ENCODE measurements around the gene TOR3A.

DNA sequence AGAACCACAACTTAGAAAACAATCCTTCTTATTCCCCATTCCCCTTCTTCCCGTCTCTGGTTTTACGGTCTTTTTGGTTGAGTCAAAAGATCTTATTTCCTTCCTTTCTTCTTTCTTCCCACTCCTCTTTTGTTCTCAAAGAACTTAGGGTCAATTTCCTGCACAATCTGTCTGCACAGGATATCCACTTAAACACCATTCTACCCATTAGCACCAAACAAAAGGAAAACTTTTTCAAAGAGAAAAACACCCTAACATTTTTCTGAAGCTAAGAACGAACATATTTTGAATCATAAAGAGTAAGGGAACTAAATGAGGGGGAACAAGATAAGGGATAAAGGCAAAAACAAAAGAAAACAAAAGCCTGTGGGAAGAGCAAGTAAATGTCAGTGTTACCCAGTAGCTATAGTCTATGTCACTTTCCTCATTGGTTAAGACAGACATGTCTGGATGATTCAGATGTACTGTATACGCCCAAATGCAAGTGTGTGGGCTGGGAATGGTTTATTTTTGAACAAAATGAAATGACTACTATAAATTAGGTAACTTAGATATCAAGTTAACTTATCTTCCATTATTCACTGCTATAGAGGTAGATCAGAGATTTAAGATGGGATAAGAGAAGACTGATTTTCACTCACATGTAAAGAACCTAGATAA lies 59.9 kb downstream of the TOR3A start:
- TF ChIP-seq EGR1 (IDR thresholded peaks at IDR 0.05; ENCODE audit: low read depth), result no peak
- TF ChIP-seq, protein P1, sequence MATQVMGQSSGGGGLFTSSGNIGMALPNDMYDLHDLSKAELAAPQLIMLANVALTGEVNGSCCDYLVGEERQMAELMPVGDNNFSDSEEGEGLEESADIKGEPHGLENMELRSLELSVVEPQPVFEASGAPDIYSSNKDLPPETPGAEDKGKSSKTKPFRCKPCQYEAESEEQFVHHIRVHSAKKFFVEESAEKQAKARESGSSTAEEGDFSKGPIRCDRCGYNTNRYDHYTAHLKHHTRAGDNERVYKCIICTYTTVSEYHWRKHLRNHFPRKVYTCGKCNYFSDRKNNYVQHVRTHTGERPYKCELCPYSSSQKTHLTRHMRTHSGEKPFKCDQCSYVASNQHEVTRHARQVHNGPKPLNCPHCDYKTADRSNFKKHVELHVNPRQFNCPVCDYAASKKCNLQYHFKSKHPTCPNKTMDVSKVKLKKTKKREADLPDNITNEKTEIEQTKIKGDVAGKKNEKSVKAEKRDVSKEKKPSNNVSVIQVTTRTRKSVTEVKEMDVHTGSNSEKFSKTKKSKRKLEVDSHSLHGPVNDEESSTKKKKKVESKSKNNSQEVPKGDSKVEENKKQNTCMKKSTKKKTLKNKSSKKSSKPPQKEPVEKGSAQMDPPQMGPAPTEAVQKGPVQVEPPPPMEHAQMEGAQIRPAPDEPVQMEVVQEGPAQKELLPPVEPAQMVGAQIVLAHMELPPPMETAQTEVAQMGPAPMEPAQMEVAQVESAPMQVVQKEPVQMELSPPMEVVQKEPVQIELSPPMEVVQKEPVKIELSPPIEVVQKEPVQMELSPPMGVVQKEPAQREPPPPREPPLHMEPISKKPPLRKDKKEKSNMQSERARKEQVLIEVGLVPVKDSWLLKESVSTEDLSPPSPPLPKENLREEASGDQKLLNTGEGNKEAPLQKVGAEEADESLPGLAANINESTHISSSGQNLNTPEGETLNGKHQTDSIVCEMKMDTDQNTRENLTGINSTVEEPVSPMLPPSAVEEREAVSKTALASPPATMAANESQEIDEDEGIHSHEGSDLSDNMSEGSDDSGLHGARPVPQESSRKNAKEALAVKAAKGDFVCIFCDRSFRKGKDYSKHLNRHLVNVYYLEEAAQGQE (IDR thresholded peaks at IDR 0.05; ENCODE audit: low read depth), result no peak
- no peak for TF ChIP-seq EZH2 (IDR thresholded peaks at IDR 0.05)
- TF ChIP-seq, protein P2, sequence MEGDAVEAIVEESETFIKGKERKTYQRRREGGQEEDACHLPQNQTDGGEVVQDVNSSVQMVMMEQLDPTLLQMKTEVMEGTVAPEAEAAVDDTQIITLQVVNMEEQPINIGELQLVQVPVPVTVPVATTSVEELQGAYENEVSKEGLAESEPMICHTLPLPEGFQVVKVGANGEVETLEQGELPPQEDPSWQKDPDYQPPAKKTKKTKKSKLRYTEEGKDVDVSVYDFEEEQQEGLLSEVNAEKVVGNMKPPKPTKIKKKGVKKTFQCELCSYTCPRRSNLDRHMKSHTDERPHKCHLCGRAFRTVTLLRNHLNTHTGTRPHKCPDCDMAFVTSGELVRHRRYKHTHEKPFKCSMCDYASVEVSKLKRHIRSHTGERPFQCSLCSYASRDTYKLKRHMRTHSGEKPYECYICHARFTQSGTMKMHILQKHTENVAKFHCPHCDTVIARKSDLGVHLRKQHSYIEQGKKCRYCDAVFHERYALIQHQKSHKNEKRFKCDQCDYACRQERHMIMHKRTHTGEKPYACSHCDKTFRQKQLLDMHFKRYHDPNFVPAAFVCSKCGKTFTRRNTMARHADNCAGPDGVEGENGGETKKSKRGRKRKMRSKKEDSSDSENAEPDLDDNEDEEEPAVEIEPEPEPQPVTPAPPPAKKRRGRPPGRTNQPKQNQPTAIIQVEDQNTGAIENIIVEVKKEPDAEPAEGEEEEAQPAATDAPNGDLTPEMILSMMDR (IDR thresholded peaks at IDR 0.05 in 2 of 3, conservative IDR thresholded peaks at IDR 0.05 in 1 of 3; ENCODE audit: borderline replicate concordance in 1 of 3, insufficient read depth in 1 of 3, low read depth in 2 of 3, low read length in 2 of 3), result no peak
- no peak for TF ChIP-seq ZFX (IDR thresholded peaks at IDR 0.05)
- TF ChIP-seq, protein P3, sequence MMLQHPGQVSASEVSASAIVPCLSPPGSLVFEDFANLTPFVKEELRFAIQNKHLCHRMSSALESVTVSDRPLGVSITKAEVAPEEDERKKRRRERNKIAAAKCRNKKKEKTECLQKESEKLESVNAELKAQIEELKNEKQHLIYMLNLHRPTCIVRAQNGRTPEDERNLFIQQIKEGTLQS (IDR thresholded peaks at IDR 0.05), result no peak
- no peak for TF ChIP-seq POLR2A (IDR thresholded peaks at IDR 0.05; ENCODE audit: borderline replicate concordance, extremely low read depth, insufficient read depth, insufficient read length)
- no peak for TF ChIP-seq EZH2phosphoT487 (IDR thresholded peaks at IDR 0.05; ENCODE audit: borderline replicate concordance)
- TF ChIP-seq JUND (IDR thresholded peaks at IDR 0.05), result no peak
- no peak for TF ChIP-seq SRF (IDR thresholded peaks at IDR 0.05; ENCODE audit: low read depth)
- TF ChIP-seq RAD21 (IDR thresholded peaks at IDR 0.05; ENCODE audit: low read depth), result no peak
- no peak for TF ChIP-seq ZBTB33 (IDR thresholded peaks at IDR 0.05; ENCODE audit: extremely low read depth, insufficient replicate concordance, low read length)
- no peak for TF ChIP-seq ZNF274 (IDR thresholded peaks at IDR 0.05; ENCODE audit: low read depth, low read length)

Measured in HCT116 (cell line).